Neural progenitor cell (in vitro differentiated cells): ENCODE measurements around the gene BCL7A.

Experiments used
- EZH2phosphoT487 ChIP-seq: fragments of 200-600 bp; sonication (generic); IDR thresholded peaks from 2 replicates; pipeline ENCODE4 v1.6.1; 2017; ENCODE audit warnings: antibody characterized with exemption
- TF ChIP-seq, protein P1 (sequence below): fragments of 200-600 bp; sonication (generic); IDR thresholded peaks from 2 replicates; pipeline ENCODE4 v1.5.1; 2017; ENCODE audit warnings: antibody characterized with exemption, mild to moderate bottlenecking

DNA sequence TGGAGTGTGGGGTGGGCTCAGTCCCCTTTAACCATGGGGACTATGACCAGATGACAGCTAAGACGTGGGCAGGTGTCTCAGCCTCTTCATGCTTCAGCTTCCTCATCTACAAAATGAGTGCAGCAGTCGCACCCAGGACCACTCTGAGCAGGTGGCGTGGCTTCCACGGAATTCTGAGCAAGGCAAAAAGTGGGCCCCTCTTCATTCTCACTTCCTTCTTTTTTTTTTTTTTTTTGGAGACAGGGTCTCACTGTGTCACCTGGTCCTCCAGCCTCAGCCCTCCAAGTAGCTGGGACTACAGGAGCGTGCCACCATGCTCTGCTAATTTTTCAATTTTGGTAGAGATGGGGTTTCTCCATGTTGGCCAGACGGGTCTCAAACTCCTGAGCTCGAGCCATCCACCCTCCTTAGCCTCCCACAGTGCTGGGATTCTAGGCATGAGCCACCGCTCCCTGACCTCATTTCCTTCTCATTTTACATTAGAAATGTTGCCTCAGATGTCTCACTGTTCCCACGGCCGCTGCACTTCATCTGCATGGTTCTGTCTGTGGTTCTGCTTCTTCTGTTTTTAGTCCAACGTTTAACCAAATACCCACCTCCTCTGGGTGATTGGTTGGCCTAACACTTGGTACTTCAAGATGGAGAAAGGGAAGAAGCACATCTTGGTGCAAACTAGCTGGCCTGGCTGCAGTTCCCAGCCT, 41.3 kb upstream of the BCL7A start:
- TF ChIP-seq, protein P1, sequence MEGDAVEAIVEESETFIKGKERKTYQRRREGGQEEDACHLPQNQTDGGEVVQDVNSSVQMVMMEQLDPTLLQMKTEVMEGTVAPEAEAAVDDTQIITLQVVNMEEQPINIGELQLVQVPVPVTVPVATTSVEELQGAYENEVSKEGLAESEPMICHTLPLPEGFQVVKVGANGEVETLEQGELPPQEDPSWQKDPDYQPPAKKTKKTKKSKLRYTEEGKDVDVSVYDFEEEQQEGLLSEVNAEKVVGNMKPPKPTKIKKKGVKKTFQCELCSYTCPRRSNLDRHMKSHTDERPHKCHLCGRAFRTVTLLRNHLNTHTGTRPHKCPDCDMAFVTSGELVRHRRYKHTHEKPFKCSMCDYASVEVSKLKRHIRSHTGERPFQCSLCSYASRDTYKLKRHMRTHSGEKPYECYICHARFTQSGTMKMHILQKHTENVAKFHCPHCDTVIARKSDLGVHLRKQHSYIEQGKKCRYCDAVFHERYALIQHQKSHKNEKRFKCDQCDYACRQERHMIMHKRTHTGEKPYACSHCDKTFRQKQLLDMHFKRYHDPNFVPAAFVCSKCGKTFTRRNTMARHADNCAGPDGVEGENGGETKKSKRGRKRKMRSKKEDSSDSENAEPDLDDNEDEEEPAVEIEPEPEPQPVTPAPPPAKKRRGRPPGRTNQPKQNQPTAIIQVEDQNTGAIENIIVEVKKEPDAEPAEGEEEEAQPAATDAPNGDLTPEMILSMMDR: no peak
- TF ChIP-seq EZH2phosphoT487: no peak
